Glomerular endothelial cell (primary cell): ENCODE data around the gene TRIO. TPM values are rescaled to one million over a fixed set of nuclear protein-coding genes. Genes with fewer than 3 reads are reported as not detected.

Experiments used
- DNase-seq: peaks from one replicate; pipeline ENCODE4 v3.0.0-alpha.2; 2011; ENCODE audit warnings: low read depth, low spot score; ENCODE audit errors: extremely low read depth
- total RNA-seq: library from RNA; depleted of rRNA; stranded (reverse); fragments of >200 nt; gene quantifications from 2 replicates; pipeline ENCODE4 v1.2.3, GENCODE V29; 2015

TRIO gene
- total RNA-seq, 1 donor from 2014 or later = 304 TPM

GRCh38 chr5:14557791-14558415 lies 414.8 kb downstream of the TRIO start:
- DNase-seq = no peak

Other genes with a start within 250 kb of the TRIO start
- gene DNAH5, start 198.7 kb upstream of the TRIO start, total RNA-seq = 2.0 and 6.6 TPM in 2 replicates